ENCODE results near the gene THSD7A. TPM values are rescaled to one million over a fixed set of nuclear protein-coding genes. Genes with fewer than 3 reads are reported as not detected.

The THSD7A gene
- total RNA-seq, 2 experiments from 2014 or later, result not detected

DNA sequence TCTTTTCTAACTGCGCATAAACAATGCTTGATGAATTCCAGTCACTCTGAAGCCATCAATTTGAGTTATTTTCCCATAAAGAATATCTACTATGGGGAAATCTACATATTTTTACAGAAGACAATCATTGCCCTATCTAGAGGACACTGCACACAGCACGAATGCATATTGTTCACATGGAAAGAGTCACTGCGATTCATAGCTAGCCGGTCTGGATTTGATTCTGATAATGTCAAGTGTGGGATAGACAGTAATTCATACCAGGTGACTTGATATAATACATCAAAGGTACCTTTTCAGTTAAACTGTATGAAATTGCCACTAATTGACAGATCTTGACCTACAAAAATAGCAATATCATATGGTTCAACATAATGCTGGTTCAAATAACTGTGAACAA is 255.7 kb downstream of the THSD7A start:
- Mint-ChIP-seq H3K4me3 (no peak overlapping the region), H3K27ac (no peak overlapping the region), H3K4me1 (no peaks in the 10 kb centered on the region), H3K36me3 (no peaks in the 10 kb centered on the region), H3K27me3 (no peaks in the 10 kb centered on the region), H3K9me3 (no peaks in the 10 kb centered on the region)
- no peak for DNase-seq
- POLR2A ChIA-PET, result no interaction called here
- ATAC-seq (ENCODE audit: low read depth), result no peak

DNA sequence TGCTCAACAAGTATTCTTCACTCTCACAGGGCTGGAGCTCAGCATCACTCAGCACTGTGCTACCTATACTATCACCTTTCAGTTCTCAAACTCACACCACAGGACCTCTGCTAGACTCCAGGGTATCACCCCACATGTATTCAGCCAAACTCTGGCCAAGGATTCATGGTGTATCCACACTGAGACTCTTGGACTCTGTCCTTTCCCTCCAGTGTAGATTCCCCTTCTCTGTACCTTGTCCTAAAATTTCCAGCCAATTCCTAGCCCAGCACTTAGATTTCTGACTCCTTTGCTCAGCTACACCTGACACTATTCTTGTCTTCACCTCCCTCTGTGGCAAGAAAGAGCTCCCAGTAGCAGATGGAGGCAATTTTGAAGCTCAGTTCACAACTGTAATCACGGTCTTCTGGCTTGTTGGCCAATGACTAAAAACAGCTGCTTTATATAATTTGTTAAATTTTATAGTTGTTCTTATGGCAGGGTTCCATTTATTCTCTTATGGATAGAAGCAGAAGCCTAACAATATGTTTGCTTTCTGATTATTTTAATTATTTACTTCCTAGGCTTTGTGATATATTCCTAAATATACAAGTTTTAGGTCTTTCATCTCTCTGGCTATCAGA is 258.8 kb downstream of the THSD7A start:
- H3K9me3 Mint-ChIP-seq, result peaks cover 1% of the 10 kb centered on the region

DNA sequence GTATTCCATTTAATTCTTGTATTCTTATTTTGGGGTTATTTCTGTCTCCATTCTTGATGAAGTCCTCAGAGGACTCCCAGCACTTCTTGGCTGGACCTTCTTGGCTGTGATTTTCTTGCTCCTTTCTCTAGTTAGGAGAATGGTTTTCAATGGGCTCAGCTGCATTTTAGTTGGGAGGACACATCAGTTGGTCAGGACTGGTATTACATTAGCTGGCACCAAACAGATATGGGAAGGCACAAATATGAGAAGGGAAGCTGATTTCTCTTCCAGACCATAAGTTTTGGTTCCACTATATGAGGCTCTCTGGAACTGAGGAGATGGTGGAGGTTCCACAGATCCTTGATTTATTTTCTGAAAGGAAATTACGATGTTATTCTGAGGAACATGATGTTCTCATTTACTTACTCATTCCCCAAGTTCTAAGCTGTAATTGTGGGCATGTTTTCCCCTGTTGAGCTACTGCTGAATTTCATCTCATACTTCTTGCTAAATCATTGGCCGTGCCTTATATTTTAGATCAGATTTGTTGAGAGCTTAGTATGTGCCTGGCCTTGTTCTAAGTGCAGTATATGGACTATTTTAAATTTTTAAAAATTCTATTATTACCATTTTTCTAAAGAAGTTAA is 261.0 kb downstream of the THSD7A start:
- no peak for ATAC-seq (ENCODE audit: low read depth)
- H3K9me3 Mint-ChIP-seq, result peaks cover 1% of the 10 kb centered on the region
- no peaks in the 10 kb centered on the region for H3K36me3 Mint-ChIP-seq
- H3K27me3 Mint-ChIP-seq, result no peaks in the 10 kb centered on the region
- no peak for DNase-seq
- POLR2A ChIA-PET, result no interaction called here
- no peak overlapping the region for H3K4me3 Mint-ChIP-seq
- H3K4me1 Mint-ChIP-seq, result no peaks in the 10 kb centered on the region
- no peak overlapping the region for H3K27ac Mint-ChIP-seq

More for the DNA sequence above, 258.8 kb downstream of the THSD7A start:
- Mint-ChIP-seq H3K27ac (no peak overlapping the region), H3K27me3 (no peaks in the 10 kb centered on the region), H3K4me1 (no peaks in the 10 kb centered on the region), H3K36me3 (no peaks in the 10 kb centered on the region), H3K4me3 (no peak overlapping the region)
- ATAC-seq (ENCODE audit: low read depth) (no peak), DNase-seq (no peak)
- POLR2A ChIA-PET, result no interaction called here

DNA sequence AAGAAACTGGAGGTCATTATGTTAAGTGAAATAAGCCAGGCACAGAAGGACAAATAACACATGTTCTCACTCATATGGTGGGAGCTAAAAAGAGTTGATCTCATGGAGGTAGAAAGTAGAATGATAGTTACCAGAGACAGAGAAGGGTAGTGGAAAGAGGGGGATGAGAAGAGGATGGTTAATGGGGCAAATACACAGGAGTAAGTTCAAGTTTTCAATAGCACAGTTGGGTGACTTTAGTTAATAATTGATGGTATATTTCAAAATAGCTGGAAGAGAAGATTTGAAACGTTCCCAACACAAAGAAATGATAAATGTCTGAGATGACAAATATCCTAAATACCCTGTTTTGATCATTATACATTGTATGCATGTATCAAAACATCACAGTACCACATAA is 261.8 kb downstream of the THSD7A start:
- no peaks in the 10 kb centered on the region for H3K27me3 Mint-ChIP-seq
- peaks cover 1% of the 10 kb centered on the region for H3K9me3 Mint-ChIP-seq
- DNase-seq (no peak), ATAC-seq (ENCODE audit: low read depth) (no peak)
- H3K36me3 Mint-ChIP-seq, result no peaks in the 10 kb centered on the region
- no peaks in the 10 kb centered on the region for H3K4me1 Mint-ChIP-seq
- no peak overlapping the region for H3K27ac Mint-ChIP-seq
- POLR2A ChIA-PET, result no interaction called here
- H3K4me3 Mint-ChIP-seq, result no peak overlapping the region

DNA sequence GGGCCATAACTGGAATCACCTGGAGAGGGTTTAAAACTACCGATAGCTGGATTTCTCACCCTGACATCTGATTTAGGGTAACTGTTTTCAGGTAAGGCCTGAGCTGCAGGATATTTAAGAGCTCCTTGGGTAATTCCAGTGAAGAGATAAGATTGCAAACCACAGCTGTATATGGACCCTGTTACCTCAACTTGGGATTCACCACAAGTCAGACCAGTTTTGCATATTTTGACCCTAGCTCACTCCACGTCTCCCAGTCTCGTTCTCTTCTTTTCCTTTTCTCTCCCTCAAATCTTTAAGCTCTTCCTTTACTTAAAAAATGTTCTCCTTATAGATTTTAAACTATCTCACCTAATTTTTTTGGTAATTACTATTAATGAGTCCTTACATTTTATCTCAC is 264.4 kb downstream of the THSD7A start:
- H3K27me3 Mint-ChIP-seq, result no peaks in the 10 kb centered on the region
- peaks cover 1% of the 10 kb centered on the region for H3K9me3 Mint-ChIP-seq
- no peak for ATAC-seq (ENCODE audit: low read depth)
- no peak for DNase-seq
- no peak overlapping the region for H3K4me3 Mint-ChIP-seq
- POLR2A ChIA-PET, result no interaction called here
- H3K4me1 Mint-ChIP-seq, result no peaks in the 10 kb centered on the region
- no peak overlapping the region for H3K27ac Mint-ChIP-seq
- no peaks in the 10 kb centered on the region for H3K36me3 Mint-ChIP-seq

DNA sequence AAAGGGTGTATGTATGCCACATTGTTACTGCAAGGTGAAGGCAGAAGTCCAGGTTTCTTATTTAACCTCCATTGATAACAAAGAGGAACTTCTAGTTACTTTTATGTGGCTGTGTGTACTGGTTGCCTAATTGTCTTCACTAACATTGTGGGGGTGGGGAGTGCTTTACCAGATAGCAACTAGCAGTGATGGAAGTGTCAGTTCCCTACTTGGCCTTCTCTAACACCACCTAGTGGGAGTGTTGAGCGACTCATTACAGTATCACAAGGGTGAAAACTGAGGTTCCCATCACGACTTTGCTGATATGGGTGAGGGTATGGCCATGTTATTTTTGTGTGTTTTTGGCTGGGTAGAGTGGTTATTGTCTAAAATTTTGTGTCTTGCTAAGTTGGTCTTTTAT is 274.4 kb downstream of the THSD7A start:
- no peaks in the 10 kb centered on the region for H3K27me3 Mint-ChIP-seq
- POLR2A ChIA-PET, result no interaction called here
- no peak for ATAC-seq (ENCODE audit: low read depth)

DNA sequence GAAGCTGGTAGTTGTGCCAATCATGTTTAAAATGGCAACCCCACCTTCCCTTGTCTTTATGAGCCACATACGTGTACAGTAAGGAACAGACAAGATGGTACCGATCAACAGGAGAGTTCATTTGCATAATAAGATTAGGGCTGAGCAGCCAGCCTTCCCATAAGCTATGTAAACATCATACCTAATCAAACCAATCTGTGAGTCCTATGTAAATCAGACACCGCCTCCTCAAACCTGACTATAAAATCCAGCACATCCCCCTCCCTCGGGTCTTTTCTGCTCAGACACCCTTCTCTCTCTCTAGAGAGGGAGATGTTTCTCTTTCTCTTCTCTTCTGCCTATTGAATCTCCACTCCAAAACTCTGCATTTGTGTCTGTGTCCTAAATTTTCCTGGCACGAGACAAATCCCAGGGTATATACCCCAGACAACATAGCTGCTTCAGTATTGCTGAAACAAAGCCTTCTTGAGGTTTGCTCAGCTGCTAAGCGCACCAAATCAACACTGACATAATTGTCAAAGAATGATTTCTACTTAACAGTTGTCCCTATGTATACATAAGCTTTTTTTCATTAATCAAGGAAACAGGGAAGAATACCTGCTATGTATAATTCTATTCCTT is 279.2 kb downstream of the THSD7A start:
- H3K4me3 Mint-ChIP-seq, result no peak overlapping the region
- POLR2A ChIA-PET, result no interaction called here
- H3K4me1 Mint-ChIP-seq, result no peaks in the 10 kb centered on the region
- H3K27ac Mint-ChIP-seq, result no peak overlapping the region
- no peaks in the 10 kb centered on the region for H3K36me3 Mint-ChIP-seq
- DNase-seq (no peak), ATAC-seq (ENCODE audit: low read depth) (no peak)
- no peaks in the 10 kb centered on the region for H3K9me3 Mint-ChIP-seq
- no peaks in the 10 kb centered on the region for H3K27me3 Mint-ChIP-seq

More for the DNA sequence above, 274.4 kb downstream of the THSD7A start:
- H3K36me3 Mint-ChIP-seq, result no peaks in the 10 kb centered on the region
- no peak overlapping the region for H3K4me3 Mint-ChIP-seq
- DNase-seq, result no peak
- H3K27ac Mint-ChIP-seq, result no peak overlapping the region
- no peaks in the 10 kb centered on the region for H3K9me3 Mint-ChIP-seq
- H3K4me1 Mint-ChIP-seq, result no peaks in the 10 kb centered on the region

DNA sequence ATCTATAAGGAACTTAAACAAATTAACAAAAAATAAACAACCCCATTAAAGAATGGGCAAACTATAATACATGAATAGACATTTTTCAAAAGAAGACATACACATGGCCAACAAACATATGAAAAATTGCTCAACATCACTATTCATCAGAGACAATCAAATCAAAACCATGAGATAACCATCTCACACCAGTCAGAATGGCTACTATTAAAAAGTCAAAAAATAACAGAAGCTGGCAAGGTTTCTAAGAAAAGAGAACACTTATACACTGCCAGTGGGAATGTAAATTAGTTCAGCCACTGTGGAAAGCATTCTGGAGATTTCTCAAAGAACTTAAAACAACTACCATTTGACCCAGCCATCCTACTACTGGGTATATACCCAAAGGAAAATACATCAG is 280.5 kb downstream of the THSD7A start:
- ATAC-seq (ENCODE audit: low read depth) (no peak), DNase-seq (no peak)
- Mint-ChIP-seq H3K4me1 (no peaks in the 10 kb centered on the region), H3K4me3 (no peak overlapping the region), H3K27me3 (no peaks in the 10 kb centered on the region), H3K27ac (no peak overlapping the region), H3K36me3 (no peaks in the 10 kb centered on the region), H3K9me3 (peaks cover 1% of the 10 kb centered on the region)
- POLR2A ChIA-PET, result no interaction called here

DNA sequence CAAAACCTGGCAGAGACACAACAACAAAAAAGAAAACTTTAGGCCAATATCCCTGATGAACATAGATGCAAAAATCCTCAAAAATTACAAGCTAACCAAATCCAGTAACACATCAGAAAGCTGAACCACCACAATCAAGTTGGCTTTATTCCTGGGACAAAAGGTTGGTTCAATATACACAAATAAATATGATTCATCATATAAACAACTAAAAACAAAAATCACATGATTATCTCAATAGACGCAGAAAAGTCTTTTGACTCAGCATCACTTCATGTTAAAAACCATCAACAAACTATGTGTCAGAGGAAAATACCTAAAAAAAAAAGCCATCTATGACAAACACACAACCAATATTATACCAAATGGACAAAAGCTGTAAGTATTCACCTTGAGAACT is 283.5 kb downstream of the THSD7A start:
- ATAC-seq (ENCODE audit: low read depth) (no peak), DNase-seq (no peak)
- Mint-ChIP-seq H3K27ac (no peak overlapping the region), H3K27me3 (no peaks in the 10 kb centered on the region), H3K36me3 (no peaks in the 10 kb centered on the region), H3K4me1 (no peaks in the 10 kb centered on the region), H3K4me3 (no peak overlapping the region), H3K9me3 (peaks cover 1% of the 10 kb centered on the region)
- POLR2A ChIA-PET, result no interaction called here

DNA sequence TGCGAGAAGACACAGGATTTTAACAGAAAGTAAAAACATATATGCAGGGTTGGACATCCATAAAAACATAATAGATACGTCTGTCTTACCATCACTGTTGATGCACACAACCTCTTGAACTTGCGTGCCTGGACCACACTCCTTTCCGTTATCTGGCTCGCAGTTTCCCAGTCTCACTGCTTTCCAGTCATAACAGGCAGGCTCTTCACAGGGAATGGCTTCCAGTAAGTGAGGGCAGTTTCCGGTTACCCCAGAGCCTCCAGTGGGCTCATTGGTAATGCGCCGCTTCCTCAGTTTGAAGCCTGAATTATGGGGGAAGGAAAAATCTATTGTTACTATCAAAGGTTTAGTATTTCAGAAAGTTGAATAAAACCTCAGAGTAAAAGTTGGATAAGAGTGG is 290.7 kb downstream of the THSD7A start:
- no peak overlapping the region for H3K4me3 Mint-ChIP-seq
- DNase-seq (no peak), ATAC-seq (ENCODE audit: low read depth) (no peak)
- no peaks in the 10 kb centered on the region for H3K9me3 Mint-ChIP-seq
- H3K36me3 Mint-ChIP-seq, result no peaks in the 10 kb centered on the region
- no peaks in the 10 kb centered on the region for H3K4me1 Mint-ChIP-seq
- POLR2A ChIA-PET, result no interaction called here
- H3K27ac Mint-ChIP-seq, result no peak overlapping the region
- no peaks in the 10 kb centered on the region for H3K27me3 Mint-ChIP-seq

DNA sequence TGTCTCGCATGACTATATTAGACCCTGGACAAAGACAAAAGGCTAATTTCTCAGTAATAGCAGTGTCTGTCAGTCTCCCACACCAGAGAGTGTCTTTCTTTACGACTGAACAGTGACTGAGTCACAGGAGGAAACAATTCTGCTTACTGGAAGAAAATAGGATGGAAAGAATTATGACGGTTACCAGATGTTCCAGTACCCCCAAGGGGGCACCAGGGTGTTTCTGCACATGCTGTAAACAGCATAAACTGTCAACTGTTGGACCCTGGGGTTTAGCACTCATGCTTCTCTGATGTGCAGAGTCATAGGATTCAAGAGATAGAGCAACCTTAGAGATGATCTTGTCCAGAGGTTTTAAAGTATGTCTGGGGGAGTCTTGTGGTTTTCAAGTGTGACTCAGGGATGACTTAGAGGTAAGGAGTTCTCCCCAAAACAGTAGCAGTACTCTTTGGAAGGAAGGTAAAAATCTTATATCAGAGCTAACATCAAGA is 291.7 kb downstream of the THSD7A start:
- no peak overlapping the region for H3K27ac Mint-ChIP-seq
- no peaks in the 10 kb centered on the region for H3K27me3 Mint-ChIP-seq
- H3K4me3 Mint-ChIP-seq, result no peak overlapping the region
- POLR2A ChIA-PET, result no interaction called here
- no peaks in the 10 kb centered on the region for H3K4me1 Mint-ChIP-seq
- ATAC-seq (ENCODE audit: low read depth) (no peak), DNase-seq (no peak)
- no peaks in the 10 kb centered on the region for H3K9me3 Mint-ChIP-seq
- H3K36me3 Mint-ChIP-seq, result no peaks in the 10 kb centered on the region

DNA sequence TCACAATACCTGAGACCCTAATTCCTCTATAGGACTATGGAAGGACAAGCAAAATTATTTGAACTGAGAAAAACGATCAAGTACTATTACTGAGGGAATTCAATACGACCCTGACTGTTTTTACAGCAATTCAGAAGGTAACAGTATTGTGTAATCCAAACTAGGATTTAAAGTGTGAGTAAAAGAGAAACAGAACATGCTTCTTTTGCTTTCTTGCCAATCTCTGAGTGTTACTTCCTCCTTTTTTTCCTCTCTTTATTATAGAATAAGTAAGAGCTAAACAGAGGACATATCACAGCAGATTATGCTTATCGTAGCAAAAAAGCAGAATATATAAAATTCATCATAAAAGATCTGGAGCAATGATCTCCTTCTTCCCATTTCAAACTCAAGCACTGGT is 292.1 kb downstream of the THSD7A start:
- DNase-seq (no peak), ATAC-seq (ENCODE audit: low read depth) (no peak)
- Mint-ChIP-seq H3K27ac (no peak overlapping the region), H3K36me3 (no peaks in the 10 kb centered on the region), H3K4me1 (no peaks in the 10 kb centered on the region), H3K4me3 (no peak overlapping the region), H3K27me3 (no peaks in the 10 kb centered on the region), H3K9me3 (no peaks in the 10 kb centered on the region)
- POLR2A ChIA-PET, result no interaction called here

DNA sequence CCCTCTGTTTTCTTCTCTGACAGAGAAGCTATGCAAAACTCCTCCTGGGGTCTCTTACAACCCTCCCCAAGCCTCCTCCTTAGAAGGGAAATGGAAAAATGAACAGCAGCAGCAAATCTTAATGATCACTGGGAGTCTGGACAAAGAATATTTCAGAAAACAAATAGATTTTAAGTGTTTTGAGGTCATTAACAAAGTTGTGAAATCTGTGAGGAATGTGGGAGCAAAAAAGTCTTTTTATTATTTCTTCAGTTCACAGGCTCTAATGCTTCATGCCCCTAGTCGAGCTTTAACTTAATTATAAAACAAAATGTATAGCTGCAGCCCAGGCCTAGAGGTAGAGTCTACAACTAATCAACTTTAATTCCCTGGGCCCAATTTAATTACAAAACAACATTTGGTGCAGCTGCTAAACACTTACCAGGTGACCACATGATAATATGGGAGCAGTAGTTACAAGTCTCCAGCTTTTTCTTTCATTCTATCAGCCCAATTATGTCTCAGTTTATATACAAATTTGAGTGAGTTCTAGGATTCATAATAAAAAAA is 293.2 kb downstream of the THSD7A start:
- Mint-ChIP-seq H3K27me3 (no peaks in the 10 kb centered on the region), H3K9me3 (no peaks in the 10 kb centered on the region), H3K4me3 (no peak overlapping the region), H3K36me3 (no peaks in the 10 kb centered on the region), H3K4me1 (no peaks in the 10 kb centered on the region), H3K27ac (no peak overlapping the region)
- ATAC-seq (ENCODE audit: low read depth) (no peak), DNase-seq (no peak)
- POLR2A ChIA-PET, result no interaction called here

DNA sequence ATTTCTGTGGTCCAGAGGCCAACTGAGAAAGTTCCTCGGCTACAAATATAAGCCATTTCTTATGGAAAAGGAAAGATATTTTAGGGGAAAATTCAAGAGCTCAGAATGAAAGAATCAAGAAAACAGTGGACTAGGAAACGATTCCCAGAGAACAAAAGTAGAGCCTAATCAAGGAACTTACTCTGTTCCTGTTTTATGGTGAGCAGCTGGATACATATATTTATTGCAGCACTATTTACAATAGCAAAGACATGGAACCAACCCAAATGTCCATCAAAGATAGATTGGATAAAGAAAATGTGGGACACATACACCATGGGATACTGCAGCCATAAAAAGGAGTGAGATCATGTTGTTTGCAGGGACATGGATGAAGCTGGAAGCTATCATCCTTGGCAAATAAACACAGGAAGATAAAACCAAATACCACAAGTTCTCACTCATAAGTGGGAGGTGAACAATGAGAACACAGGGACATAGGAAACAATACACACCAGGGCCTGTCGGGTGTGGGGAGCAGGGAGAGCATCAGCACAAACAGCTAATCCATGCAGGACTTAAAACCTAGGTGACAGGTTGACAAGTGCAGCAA is 298.7 kb downstream of the THSD7A start:
- H3K4me3 Mint-ChIP-seq, result no peak overlapping the region
- no peaks in the 10 kb centered on the region for H3K36me3 Mint-ChIP-seq
- H3K27me3 Mint-ChIP-seq, result no peaks in the 10 kb centered on the region
- no peaks in the 10 kb centered on the region for H3K4me1 Mint-ChIP-seq
- POLR2A ChIA-PET, result no interaction called here
- DNase-seq, result no peak
- no peak overlapping the region for H3K27ac Mint-ChIP-seq
- no peaks in the 10 kb centered on the region for H3K9me3 Mint-ChIP-seq
- no peak for ATAC-seq (ENCODE audit: low read depth)

Data from activated naive CD8-positive, alpha-beta T cell treated with anti-CD3 and anti-CD28 coated beads, Interleukin-2, amount 10 ng/mL, durations not matched to agents 7 days and 5 days (primary cell).